Adrenal gland (tissue), 19 donors: ENCODE results near the gene CALM3. TPM values are rescaled to one million over a fixed set of nuclear protein-coding genes. Genes with fewer than 3 reads are reported as not detected.

Experiments
- DNase-seq, 7 donors: peaks; one replicate each; pipeline ENCODE4 v3.0.0-alpha.2; 2019 to 2020
- H3K27ac ChIP-seq, 5 donors: fragments of 200-600 bp; sonication (generic) in 4 of 5; 1 replicate in 3 of 5; 2 replicates in 2 of 5; pipeline versions ENCODE4 v1.5.1 to v1.8.0; 2016 to 2020; ENCODE audit warnings: mild to moderate bottlenecking in 1 of 5
- H3K27me3 ChIP-seq: fragments of 200-600 bp; 2 replicates; pipeline ENCODE4 v1.8.0; 2021
- H3K36me3 ChIP-seq, 2 donors: fragments of 200-600 bp; replicated peaks in 1 of 2; 1 replicate in 1 of 2; 2 replicates in 1 of 2; pipeline versions ENCODE4 v1.5.1 to v1.8.0; 2018 to 2022
- H3K4me1 ChIP-seq, 2 donors: fragments of 200-600 bp; replicated peaks in 1 of 2; 1 replicate in 1 of 2; 2 replicates in 1 of 2; pipeline versions ENCODE4 v1.5.1 to v1.8.0; 2018 to 2021
- H3K4me3 ChIP-seq, 4 donors: fragments of 200-600 bp; sonication (generic) in 3 of 4; one replicate each; pipeline ENCODE4 v1.5.1; 2016 to 2018
- H3K9me3 ChIP-seq, 3 donors: fragments of 200-600 bp; sonication (generic) in 1 of 3; replicated peaks in 1 of 3; 1 replicate in 2 of 3; 2 replicates in 1 of 3; pipeline versions ENCODE4 v1.5.1 to v1.8.0; 2016 to 2021
- POLR2A ChIP-seq, 2 donors: fragments of 450-650 bp; IDR thresholded peaks; one replicate each; pipeline ENCODE4 v1.6.1; 2017; ENCODE audit warnings: antibody characterized with exemption in 2 of 2, mild to moderate bottlenecking in 2 of 2, moderate library complexity in 1 of 2
- WGBS, 4 donors: extraction: QIAGEN DNeasy Blood & Tissue Kit in 2 of 4; methylation state at CpG; one replicate each; pipeline versions ENCODE4 v1.1.5 to v1.1.7; 2013 to 2017; 5-methylcytosine and 5-hydroxymethylcytosine counted together
- intact Hi-C, 2 donors: fragments of 100-400 bp; cut with DNase I; formaldehyde crosslinking; loops; one replicate each; pipeline versions ENCODE4 v1.14.1 to v1.15.0; 2022 to 2023
- long read RNA-seq, 10 donors: library from polyadenylated mRNA in 3 of 10; unstranded in 2 of 10; stranded (forward) in 1 of 10; transcript quantifications; one replicate each; pipeline ENCODE4 v2.0.0 and lab custom pipeline, GENCODE V29; 2021 to 2026
- polyA plus RNA-seq, 3 donors: library from polyadenylated mRNA; stranded (reverse); fragments of 200-250 nt in 2 of 3; fragments of 350-450 nt in 1 of 3; fragmentation: Illumina TruSeq in 1 of 3; extraction: RNeasy Lipid Tissue Mini Kit (QIAGEN cat#74804) in 1 of 3; gene quantifications; one replicate each; pipeline ENCODE4 v1.2.3, GENCODE V29; 2013 to 2014
- total RNA-seq, 9 donors: library from RNA; depleted of rRNA in 4 of 9; stranded (reverse); fragments of >200 nt in 4 of 9; fragments of 120-200 nt in 1 of 9; fragmentation: NEBNext Ultra II Directional in 1 of 9; extraction: Animal tissue kit (Norgen Biotek cat#: 25700) in 1 of 9; gene quantifications; one replicate each; pipeline versions ENCODE4 v1.1.0 to v1.2.4, GENCODE V29; 2013 to 2023
- TF ChIP-seq, protein P1 (sequence below), 6 experiments: fragments of 450-650 bp in 4 of 6; fragments of 200-600 bp in 2 of 6; sonication (generic) in 1 of 6; IDR thresholded peaks; 1 replicate in 5 of 6; 2 replicates in 1 of 6; pipeline versions ENCODE4 v1.5.1 to v1.8.0; 2016 to 2021; ENCODE audit warnings: antibody characterized with exemption in 6 of 6, mild to moderate bottlenecking in 2 of 6, moderate library complexity in 1 of 6
- donor health status: healthy with polysubstance abuse.
- donor health status: Bipolar disorder and iron deficiency.
- donor health status: DM: yes; HTN: yes; CAD: no.
- donor health status: DM: no; HTN: no; CAD: no.
- donor health status: DM: no; HTN: no; CAD: no.
- donor health status: DM: yes; HTN: yes; CAD: no.

Gene CALM3
- total RNA-seq: 100 to 1,000 TPM; 177 to 334 (median 271) TPM
- polyA plus RNA-seq: 100 to 1,000 TPM; 219 to 579 (median 372) TPM
- long read RNA-seq, donor 1, transcript CALM3-201 (6 exons, 2,289 nt): major isoform, 227 of 337 reads
- long read RNA-seq, donor 1, transcript CALM3-207 (4 exons, 721 nt): minor isoform, 25 of 337 reads
- long read RNA-seq, donor 1, partial matches to known transcripts: 59 of 337 reads
- long read RNA-seq, donor 1, other reads (novel, unspliced or antisense): 14 of 337 reads
- long read RNA-seq, donor 2, transcript CALM3-201 (6 exons, 2,289 nt): major isoform, 220 of 306 reads
- long read RNA-seq, donor 2, transcript CALM3-207 (4 exons, 721 nt): minor isoform, 23 of 306 reads
- long read RNA-seq, donor 2, partial matches to known transcripts: 42 of 306 reads
- long read RNA-seq, donor 2, other reads (novel, unspliced or antisense): 15 of 306 reads
- long read RNA-seq, donor 3, transcript CALM3-207 (4 exons, 721 nt): minor isoform, 16 of 211 reads
- long read RNA-seq, donor 3, transcript CALM3-201 (6 exons, 2,289 nt): major isoform, 130 of 211 reads
- long read RNA-seq, donor 3, partial matches to known transcripts: 40 of 211 reads
- long read RNA-seq, donor 3, other reads (novel, unspliced or antisense): 21 of 211 reads
- long read RNA-seq, donor 4, transcript CALM3-201 (6 exons, 2,289 nt): major isoform, 84 of 91 reads
- long read RNA-seq, donor 4, partial matches to known transcripts: 0 of 91 reads
- long read RNA-seq, donor 4, other reads (novel, unspliced or antisense): 4 of 91 reads
- long read RNA-seq, donor 5, transcript CALM3-201 (6 exons, 2,289 nt): major isoform, 673 of 718 reads
- long read RNA-seq, donor 5, partial matches to known transcripts: 11 of 718 reads
- long read RNA-seq, donor 5, other reads (novel, unspliced or antisense): 27 of 718 reads
- long read RNA-seq, donor 6, transcript CALM3-201 (6 exons, 2,289 nt): major isoform, 38 of 41 reads
- long read RNA-seq, donor 6, partial matches to known transcripts: 0 of 41 reads
- long read RNA-seq, donor 6, other reads (novel, unspliced or antisense): 2 of 41 reads
- long read RNA-seq, donor 7, transcript CALM3-207 (4 exons, 721 nt): minor isoform, 6 of 166 reads
- long read RNA-seq, donor 7, transcript CALM3-201 (6 exons, 2,289 nt): major isoform, 112 of 166 reads
- long read RNA-seq, donor 7, partial matches to known transcripts: 30 of 166 reads
- long read RNA-seq, donor 7, other reads (novel, unspliced or antisense): 12 of 166 reads
- long read RNA-seq, donor 8, transcript CALM3-207 (4 exons, 721 nt): minor isoform, 27 of 451 reads
- long read RNA-seq, donor 8, transcript CALM3-201 (6 exons, 2,289 nt): major isoform, 340 of 451 reads
- long read RNA-seq, donor 8, partial matches to known transcripts: 73 of 451 reads
- long read RNA-seq, donor 8, other reads (novel, unspliced or antisense): 5 of 451 reads
- long read RNA-seq, donor 9, transcript CALM3-207 (4 exons, 721 nt): minor isoform, 12 of 487 reads
- long read RNA-seq, donor 9, transcript CALM3-201 (6 exons, 2,289 nt): major isoform, 184 of 487 reads
- long read RNA-seq, donor 9, partial matches to known transcripts: 271 of 487 reads
- long read RNA-seq, donor 9, other reads (novel, unspliced or antisense): 16 of 487 reads
- long read RNA-seq, donor 10, transcript CALM3-201 (6 exons, 2,289 nt): major isoform, 149 of 156 reads
- long read RNA-seq, donor 10, transcript CALM3-207 (4 exons, 721 nt): minor isoform, 5 of 156 reads
- long read RNA-seq, donor 10, partial matches to known transcripts: 0 of 156 reads
- long read RNA-seq, donor 10, other reads (novel, unspliced or antisense): 0 of 156 reads

DNA sequence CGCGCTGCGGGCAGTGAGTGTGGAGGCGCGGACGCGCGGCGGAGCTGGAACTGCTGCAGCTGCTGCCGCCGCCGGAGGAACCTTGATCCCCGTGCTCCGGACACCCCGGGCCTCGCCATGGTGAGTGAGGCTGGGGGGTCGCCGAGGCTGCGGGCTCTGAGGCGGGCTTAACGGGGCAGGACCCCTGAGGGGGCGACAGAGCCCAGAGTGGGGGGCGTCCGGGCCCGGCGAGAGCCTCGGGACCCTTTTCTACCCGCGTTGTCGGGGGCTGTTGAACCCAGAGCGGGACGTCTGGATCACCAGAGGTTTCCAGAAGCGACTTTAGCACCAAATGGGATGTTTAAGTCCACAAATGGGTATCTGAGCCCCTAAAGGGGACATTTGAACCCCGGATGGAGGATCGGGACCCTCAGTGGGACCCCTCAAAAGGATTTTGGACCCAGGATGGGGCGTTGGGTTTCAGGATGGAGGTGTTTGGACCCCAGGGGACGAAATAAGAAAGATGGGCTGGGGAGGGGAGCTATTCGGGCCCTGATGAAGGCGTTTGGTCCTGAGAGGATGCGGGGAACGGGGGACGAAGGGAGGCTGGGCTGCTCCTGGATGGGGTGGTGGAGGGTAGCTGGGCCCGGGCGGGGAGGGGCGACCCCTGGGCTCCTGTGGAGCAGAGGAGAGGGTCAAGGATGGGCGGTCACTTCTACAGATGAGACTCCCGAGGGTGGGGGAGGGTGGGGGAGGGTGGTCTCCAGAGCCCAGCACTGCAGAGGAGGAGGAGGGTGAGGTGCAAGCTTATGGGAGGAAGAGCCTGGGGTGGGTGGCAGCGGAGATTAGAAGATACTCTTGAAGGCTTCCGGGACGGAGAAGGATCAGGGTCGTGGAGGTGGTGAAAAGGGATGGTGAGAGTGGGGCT is at the start of gene CALM3:
Gene CALM3 (plus strand): TSS at position 13 of the 907 bp plus-strand sequence. CDS start 105 bp downstream, at position 118.
- 0 to 1% (median 0%) methylated on average over 24 to 51 of the region's 51 CpGs for WGBS, 4 donors
- TF ChIP-seq POLR2A (IDR thresholded peaks at IDR 0.05): peak; percentile 89 to 95
- TF ChIP-seq, protein P1, sequence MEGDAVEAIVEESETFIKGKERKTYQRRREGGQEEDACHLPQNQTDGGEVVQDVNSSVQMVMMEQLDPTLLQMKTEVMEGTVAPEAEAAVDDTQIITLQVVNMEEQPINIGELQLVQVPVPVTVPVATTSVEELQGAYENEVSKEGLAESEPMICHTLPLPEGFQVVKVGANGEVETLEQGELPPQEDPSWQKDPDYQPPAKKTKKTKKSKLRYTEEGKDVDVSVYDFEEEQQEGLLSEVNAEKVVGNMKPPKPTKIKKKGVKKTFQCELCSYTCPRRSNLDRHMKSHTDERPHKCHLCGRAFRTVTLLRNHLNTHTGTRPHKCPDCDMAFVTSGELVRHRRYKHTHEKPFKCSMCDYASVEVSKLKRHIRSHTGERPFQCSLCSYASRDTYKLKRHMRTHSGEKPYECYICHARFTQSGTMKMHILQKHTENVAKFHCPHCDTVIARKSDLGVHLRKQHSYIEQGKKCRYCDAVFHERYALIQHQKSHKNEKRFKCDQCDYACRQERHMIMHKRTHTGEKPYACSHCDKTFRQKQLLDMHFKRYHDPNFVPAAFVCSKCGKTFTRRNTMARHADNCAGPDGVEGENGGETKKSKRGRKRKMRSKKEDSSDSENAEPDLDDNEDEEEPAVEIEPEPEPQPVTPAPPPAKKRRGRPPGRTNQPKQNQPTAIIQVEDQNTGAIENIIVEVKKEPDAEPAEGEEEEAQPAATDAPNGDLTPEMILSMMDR (IDR thresholded peaks at IDR 0.05): no peak
- H3K36me3 ChIP-seq: peaks cover 0 to 12% of the 10 kb centered on the region in 2 donors
- intact Hi-C loops: no loop called here
- peak within 1 kb of the TSS; percentile 88 to 100 (median 91) for H3K27ac ChIP-seq
- DNase-seq: peak in 4 of 7 donors; percentile 20 to 65 (median 50)
- no peaks in the 10 kb centered on the region for H3K27me3 ChIP-seq
- peaks cover 27 to 42% of the 10 kb centered on the region in 2 donors for H3K4me1 ChIP-seq
- no peaks in the 10 kb centered on the region for H3K9me3 ChIP-seq
- peak within 1 kb of the TSS; percentile 74 to 99 (median 80) for H3K4me3 ChIP-seq

DNA sequence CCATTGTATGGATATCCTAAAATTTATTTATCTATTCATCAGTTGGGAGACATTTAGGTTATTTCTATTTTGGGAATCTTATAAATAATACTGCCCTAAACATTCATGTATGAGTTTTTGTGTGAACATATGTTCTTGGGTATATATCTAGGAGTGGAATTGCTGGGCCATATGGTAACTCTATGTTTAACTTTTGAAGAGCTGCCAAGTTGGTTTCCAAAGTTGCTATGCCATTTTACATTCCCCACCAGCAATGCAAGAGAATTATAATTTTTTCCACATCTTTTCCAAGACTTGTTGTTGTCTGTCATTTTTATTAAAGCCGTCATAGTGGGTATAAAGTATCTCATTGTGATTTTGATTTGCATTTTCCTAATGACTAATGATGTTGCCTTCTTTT is 48.2 kb upstream of the CALM3 start:
- DNase-seq: no peak
- Histone ChIP-seq H3K4me3 (no peak overlapping the region), H3K4me1 (no peaks in the 10 kb centered on the region), H3K27ac (no peak overlapping the region), H3K27me3 (no peaks in the 10 kb centered on the region), H3K9me3 (no peaks in the 10 kb centered on the region), H3K36me3 (no peaks in the 10 kb centered on the region)
- TF ChIP-seq, protein P1 (IDR thresholded peaks at IDR 0.05): no peak
- TF ChIP-seq POLR2A (IDR thresholded peaks at IDR 0.05): no peak
- intact Hi-C loops: no loop called here
- WGBS, 4 donors: 51 to 98% (median 94%) methylated on average over 1 of the region's 1 CpG

DNA sequence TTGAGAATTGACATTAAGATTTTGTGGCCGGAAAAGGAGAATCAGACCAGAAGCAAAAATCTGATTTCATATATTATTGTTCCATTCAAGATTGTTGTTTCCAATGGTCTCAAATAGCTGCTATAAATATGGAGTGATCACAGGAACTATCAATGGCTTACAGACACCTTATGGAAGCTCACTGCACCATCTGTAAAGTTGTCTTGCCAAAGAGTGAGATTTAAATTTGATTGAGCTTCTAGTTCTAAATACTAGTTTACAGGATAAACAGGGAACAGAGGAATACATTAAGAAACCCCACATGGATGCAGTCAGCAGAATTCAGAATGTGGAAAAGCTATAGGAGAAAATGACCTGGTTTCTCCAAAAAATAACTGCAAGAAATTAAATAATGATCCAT is 47.0 kb upstream of the CALM3 start:
- intact Hi-C loops: no loop called here
- Histone ChIP-seq H3K9me3 (no peaks in the 10 kb centered on the region), H3K4me3 (no peak overlapping the region), H3K36me3 (no peaks in the 10 kb centered on the region), H3K27ac (no peak overlapping the region), H3K4me1 (no peaks in the 10 kb centered on the region), H3K27me3 (no peaks in the 10 kb centered on the region)
- WGBS, 4 donors: 95 to 97% (median 96%) methylated on average over 1 of the region's 1 CpG
- TF ChIP-seq, protein P1 (IDR thresholded peaks at IDR 0.05): no peak
- TF ChIP-seq POLR2A (IDR thresholded peaks at IDR 0.05): no peak
- no peak for DNase-seq
